Measurements from ENCODE around the gene SPSB3. TPM values are rescaled to one million over a fixed set of nuclear protein-coding genes. Genes with fewer than 3 reads are reported as not detected.

The SPSB3 gene
- total and polyA plus RNA-seq, 2 of the 4 experiments (the other 2 are of a cell fraction) = 9.1 to 30.8 TPM

- Histone ChIP-seq H3K4me1 (ENCODE audit: control insufficient read depth, insufficient read depth, low read length) (peaks cover 4% of the 10 kb centered on the region; the same call in 1 of the 2 replicates), H3K4me2 (ENCODE audit: low read depth, low read length) (no peak overlapping the region), H3K18ac (ENCODE audit: low read depth, low read length) (no peak overlapping the region), H2BK120ac (ENCODE audit: low read depth, low read length) (no peak overlapping the region), H2AK9ac (replicated peaks; ENCODE audit: low read depth, low read length, poor library complexity) (no peak overlapping the region), H3K14ac (replicated peaks; ENCODE audit: low read depth, low read length) (no peak overlapping the region), H2AK5ac (ENCODE audit: low read depth, low read length) (no peak overlapping the region), H2BK15ac (ENCODE audit: low read depth, low read length) (no peak overlapping the region), H2BK20ac (ENCODE audit: low read depth, low read length) (no peak overlapping the region), H3K36me3 (ENCODE audit: control insufficient read depth, insufficient read depth, low read length) (peaks cover 18% of the 10 kb centered on the region), H4K20me1 (ENCODE audit: insufficient read depth, low read length) (0 out of 2 replicates have a peak, but pooled peaks cover 1% of the 10 kb centered on the region), H3K9ac (ENCODE audit: low read depth, low read length) (no peak overlapping the region), H3K56ac (ENCODE audit: extremely low read depth, insufficient read depth, low read length) (no peak overlapping the region), H4K5ac (ENCODE audit: low read depth, low read length) (no peak overlapping the region), H3K4ac (ENCODE audit: low read depth, low read length) (no peak overlapping the region), H3K9me3 (ENCODE audit: control insufficient read depth, insufficient read depth, low read length) (no peaks in the 10 kb centered on the region), H3K79me1 (ENCODE audit: low read depth in 1 of 2, low read length in 2 of 2) (peaks cover 0 to 4% of the 10 kb centered on the region in 2 experiments; a peak in 1 of 4 replicates), H3K4me3 (ENCODE audit: insufficient read depth, low read depth, low read length) (no peak overlapping the region), H3K27me3 (ENCODE audit: control insufficient read depth, insufficient read depth, low read length) (no peaks in the 10 kb centered on the region), H3K23ac (ENCODE audit: low read depth, low read length) (no peak overlapping the region), H3K27ac (ENCODE audit: insufficient read depth, low read length) (no peak overlapping the region), H3K9me1 (ENCODE audit: insufficient read depth, low read length) (peaks cover 2% of the 10 kb centered on the region; the same call in 1 of the 2 replicates), H2AFZ (replicated peaks; ENCODE audit: low read length, poor library complexity) (no peak overlapping the region), H4K8ac (ENCODE audit: low read depth in 2 of 2, low read length in 2 of 2) (no peak overlapping the region), H4K91ac (ENCODE audit: insufficient read depth, low read depth, low read length) (no peak overlapping the region), H2BK5ac (ENCODE audit: low read depth, low read length, poor library complexity, severe bottlenecking) (no peak overlapping the region)
- POLR2A ChIA-PET (ENCODE audit: unreplicated experiment) = no interaction called here
- ATAC-seq (ENCODE audit: low read depth) (no peak), DNase-seq (no peak)
- dilution Hi-C loops (cut with HindIII; ENCODE audit: low sequenced_read_pairs, unreplicated experiment) (no loop called here), intact Hi-C loops (cut with micrococcal nuclease) (no loop called here), in situ Hi-C loops (cut with MboI; ENCODE audit: low sequenced_read_pairs) (no loop called here)
- 97% methylated on average over 6 of the region's 17 CpGs; no CpG with 5 or more reads in 1 of the 2 experiments for WGBS, 2 experiments (ENCODE audit: extremely low coverage in 2 of 2, insufficient read length in 1 of 2)
- TF ChIP-seq RCOR1 (IDR thresholded peaks at IDR 0.05; ENCODE audit: insufficient replicate concordance, low read length) = no peak
- no peak for TF ChIP-seq POLR2A (IDR thresholded peaks at IDR 0.05; ENCODE audit: low read depth, low read length)
- TF ChIP-seq, protein P1, sequence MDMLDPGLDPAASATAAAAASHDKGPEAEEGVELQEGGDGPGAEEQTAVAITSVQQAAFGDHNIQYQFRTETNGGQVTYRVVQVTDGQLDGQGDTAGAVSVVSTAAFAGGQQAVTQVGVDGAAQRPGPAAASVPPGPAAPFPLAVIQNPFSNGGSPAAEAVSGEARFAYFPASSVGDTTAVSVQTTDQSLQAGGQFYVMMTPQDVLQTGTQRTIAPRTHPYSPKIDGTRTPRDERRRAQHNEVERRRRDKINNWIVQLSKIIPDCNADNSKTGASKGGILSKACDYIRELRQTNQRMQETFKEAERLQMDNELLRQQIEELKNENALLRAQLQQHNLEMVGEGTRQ (IDR thresholded peaks at IDR 0.05; ENCODE audit: low read depth, low read length) = no peak
- no peak for TF ChIP-seq BHLHE40 (IDR thresholded peaks at IDR 0.05; ENCODE audit: low read depth, low read length)
- TF ChIP-seq MXI1 (IDR thresholded peaks at IDR 0.05; ENCODE audit: borderline replicate concordance, low read depth, low read length) = no peak
- TF ChIP-seq MAZ (IDR thresholded peaks at IDR 0.05; ENCODE audit: borderline replicate concordance, low read depth, low read length) = no peak
- CTCF ChIA-PET = no interaction called here
- no TSS peak for BruUV-seq (replicated peaks)
Measured at GRCh38 chr16:1817716-1818115, 35.3 kb upstream of the SPSB3 start.

All from IMR-90 (cell line).